Smooth muscle cell of the pulmonary artery (primary cell): Measurements from ENCODE around the gene TINCR. TPM values are rescaled to one million over a fixed set of nuclear protein-coding genes. Genes with fewer than 3 reads are reported as not detected.

Experiments used
- total RNA-seq: library from RNA; depleted of rRNA; stranded (reverse); fragments of >200 nt; gene quantifications from 2 replicates; pipeline ENCODE4 v1.2.3, GENCODE V29; 2014

TINCR gene
- 0.13 and 0.66 TPM in 2 replicates for total RNA-seq

DNA sequence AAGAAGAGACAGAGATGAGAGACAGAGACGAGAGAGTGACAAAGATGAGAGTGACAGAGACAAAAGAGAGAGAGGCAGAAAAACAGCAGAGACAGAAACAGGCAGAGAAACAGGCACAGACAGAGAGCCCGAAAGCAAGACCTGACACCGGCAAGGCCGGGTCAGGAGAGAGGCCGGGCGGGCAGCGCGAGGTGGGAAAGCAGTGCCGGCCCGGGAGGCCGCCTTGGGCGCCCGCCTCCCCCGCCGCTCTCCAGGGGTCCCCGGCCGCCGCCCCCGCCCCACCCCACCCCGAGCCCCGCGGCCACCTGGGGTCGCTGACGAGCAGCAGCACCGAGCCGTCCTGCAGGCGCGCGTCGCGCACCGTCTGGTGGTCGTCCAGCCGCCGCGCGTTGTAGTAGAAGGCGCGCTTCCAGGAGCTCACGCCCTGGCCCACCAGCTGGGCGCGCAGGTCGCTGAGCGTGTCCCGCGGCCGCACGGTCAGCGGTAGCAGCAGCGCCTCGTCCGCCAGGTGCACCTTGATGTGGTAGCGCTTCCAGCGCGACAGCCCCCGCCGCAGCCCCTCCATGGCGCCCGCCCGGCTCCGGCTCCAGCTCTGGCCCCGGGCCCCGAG is at the start of gene TINCR:
TINCR (minus strand) TSS at position 594 of the 610 bp plus-strand sequence.

Other genes starting within 250 kb of the TINCR start
- 161 and 166 TPM in 2 replicates for gene PTPRS, start 227.1 kb downstream of the TINCR start, total RNA-seq
- gene ZNRF4, start 112.5 kb downstream of the TINCR start, total RNA-seq, result not detected in 2 replicates
- 30.6 and 41.2 TPM in 2 replicates for gene SAFB2, start 54.8 kb upstream of the TINCR start, total RNA-seq
- gene SAFB, start 55.1 kb upstream of the TINCR start, total RNA-seq, result 44.4 and 53.4 TPM in 2 replicates
- gene MICOS13, start 112.6 kb upstream of the TINCR start, total RNA-seq, result 23.5 and 33.7 TPM in 2 replicates
- 16.0 and 18.8 TPM in 2 replicates for gene HSD11B1L, start 113.1 kb upstream of the TINCR start, total RNA-seq
- 299 and 374 TPM in 2 replicates for gene RPL36, start 122.3 kb upstream of the TINCR start, total RNA-seq
- gene LONP1, start 152.2 kb upstream of the TINCR start, total RNA-seq, result 124 and 181 TPM in 2 replicates
- gene CATSPERD, start 152.7 kb upstream of the TINCR start, total RNA-seq, result not detected in 2 replicates
- 0.13 and 0.33 TPM in 2 replicates for gene PRR22, start 216.8 kb upstream of the TINCR start, total RNA-seq
- gene DUS3L, start 223.2 kb upstream of the TINCR start, total RNA-seq, result 16.9 and 28.1 TPM in 2 replicates
- 0.07 TPM in 1 of 2 replicates, not detected in the other for gene NRTN, start 237.1 kb upstream of the TINCR start, total RNA-seq